OCI-LY1 (cell line): ENCODE measurements around the gene ZC3H6.

Source experiments
- EZH2 ChIP-seq: fragments of 200-600 bp; sonication (generic), shearing (Covaris generic); IDR thresholded peaks from 2 replicates; pipeline ENCODE4 v1.8.0; 2017; ENCODE audit warnings: borderline replicate concordance, mixed run types, mild to moderate bottlenecking, antibody characterized with exemption, low read length, moderate library complexity, mixed read lengths
- TF ChIP-seq, protein P1 (sequence below): fragments of 200-600 bp; sonication (generic), shearing (Covaris generic); IDR thresholded peaks from 2 replicates; pipeline ENCODE4 v1.5.1; 2017; ENCODE audit warnings: mild to moderate bottlenecking, antibody characterized with exemption, low read length, moderate library complexity, mixed read lengths

DNA sequence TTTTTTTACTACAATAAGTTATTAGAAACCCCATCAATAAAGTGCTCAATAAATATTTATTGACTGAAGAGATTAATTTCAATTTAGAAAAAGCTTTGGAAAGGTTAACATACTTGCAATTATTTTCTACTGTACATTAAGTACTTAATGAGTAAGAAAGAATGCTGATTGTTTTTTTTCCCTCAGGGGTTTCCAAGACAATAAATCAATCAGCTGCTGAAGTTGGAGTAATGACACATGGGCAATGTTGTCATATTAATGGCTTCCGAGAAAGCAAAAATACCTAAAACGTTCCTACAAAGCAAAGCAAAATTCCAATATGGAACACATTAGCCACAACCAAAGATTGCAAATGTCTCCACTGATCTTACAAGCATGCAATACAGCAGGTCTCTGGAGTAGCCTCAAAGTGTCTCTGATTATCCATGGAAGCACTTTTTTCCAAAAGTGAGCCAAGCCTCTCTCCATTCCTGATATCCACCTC is 66.7 kb downstream of the ZC3H6 start:
- TF ChIP-seq, protein P1, sequence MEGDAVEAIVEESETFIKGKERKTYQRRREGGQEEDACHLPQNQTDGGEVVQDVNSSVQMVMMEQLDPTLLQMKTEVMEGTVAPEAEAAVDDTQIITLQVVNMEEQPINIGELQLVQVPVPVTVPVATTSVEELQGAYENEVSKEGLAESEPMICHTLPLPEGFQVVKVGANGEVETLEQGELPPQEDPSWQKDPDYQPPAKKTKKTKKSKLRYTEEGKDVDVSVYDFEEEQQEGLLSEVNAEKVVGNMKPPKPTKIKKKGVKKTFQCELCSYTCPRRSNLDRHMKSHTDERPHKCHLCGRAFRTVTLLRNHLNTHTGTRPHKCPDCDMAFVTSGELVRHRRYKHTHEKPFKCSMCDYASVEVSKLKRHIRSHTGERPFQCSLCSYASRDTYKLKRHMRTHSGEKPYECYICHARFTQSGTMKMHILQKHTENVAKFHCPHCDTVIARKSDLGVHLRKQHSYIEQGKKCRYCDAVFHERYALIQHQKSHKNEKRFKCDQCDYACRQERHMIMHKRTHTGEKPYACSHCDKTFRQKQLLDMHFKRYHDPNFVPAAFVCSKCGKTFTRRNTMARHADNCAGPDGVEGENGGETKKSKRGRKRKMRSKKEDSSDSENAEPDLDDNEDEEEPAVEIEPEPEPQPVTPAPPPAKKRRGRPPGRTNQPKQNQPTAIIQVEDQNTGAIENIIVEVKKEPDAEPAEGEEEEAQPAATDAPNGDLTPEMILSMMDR = no peak
- TF ChIP-seq EZH2 = no peak
